GM23338 (cell line): Measurements from ENCODE around the gene PTOV1.

Experiments used
- CREB1 ChIP-seq: fragments of 250-450 bp; sonication (Bioruptor Pico); IDR thresholded peaks from 2 replicates; pipeline ENCODE4 v1.5.0; 2020; ENCODE audit warnings: low read depth, mild to moderate bottlenecking, moderate library complexity
- EZH2 ChIP-seq: fragments of 200-600 bp; sonication (generic); IDR thresholded peaks from one replicate; pipeline ENCODE4 v1.8.0; 2017; ENCODE audit warnings: antibody characterized with exemption, mild to moderate bottlenecking, low read depth; ENCODE audit not compliant: unreplicated experiment
- EZH2phosphoT487 ChIP-seq: fragments of 200-600 bp; sonication (generic); IDR thresholded peaks from one replicate; pipeline ENCODE4 v1.8.1; 2018; ENCODE audit warnings: antibody characterized with exemption; ENCODE audit not compliant: unreplicated experiment
- NANOG ChIP-seq: IDR thresholded peaks from 2 replicates; pipeline ENCODE4 v1.6.1; 2016; ENCODE audit warnings: antibody characterized with exemption, borderline replicate concordance
- POLR2AphosphoS5 ChIP-seq: IDR thresholded peaks from 2 replicates; pipeline ENCODE4 v1.6.1; 2016; ENCODE audit warnings: antibody characterized with exemption, low read depth
- STAT1 ChIP-seq: IDR thresholded peaks from one replicate; pipeline ENCODE4 v1.6.1; 2016; ENCODE audit warnings: antibody characterized with exemption; ENCODE audit not compliant: unreplicated experiment
- ZNF114 ChIP-seq: fragments of 250-450 bp; sonication (Bioruptor Pico); IDR thresholded peaks from 2 replicates; pipeline ENCODE4 v1.5.0; 2020; ENCODE audit warnings: mild to moderate bottlenecking, moderate library complexity
- TF ChIP-seq, protein P1 (sequence below), 2 experiments: fragments of 200-600 bp in 1 of 2; sonication (generic) in 1 of 2; conservative IDR thresholded peaks; 2 replicates each; pipeline versions ENCODE4 v1.5.1 to v1.6.1; 2016 to 2017; ENCODE audit warnings: antibody characterized with exemption in 2 of 2, low read depth in 2 of 2, mild to moderate bottlenecking in 2 of 2, moderate library complexity in 1 of 2
- TF ChIP-seq, protein P2 (sequence below): IDR thresholded peaks from one replicate; pipeline ENCODE4 v1.6.1; 2018; ENCODE audit warnings: antibody characterized with exemption; ENCODE audit not compliant: unreplicated experiment

DNA sequence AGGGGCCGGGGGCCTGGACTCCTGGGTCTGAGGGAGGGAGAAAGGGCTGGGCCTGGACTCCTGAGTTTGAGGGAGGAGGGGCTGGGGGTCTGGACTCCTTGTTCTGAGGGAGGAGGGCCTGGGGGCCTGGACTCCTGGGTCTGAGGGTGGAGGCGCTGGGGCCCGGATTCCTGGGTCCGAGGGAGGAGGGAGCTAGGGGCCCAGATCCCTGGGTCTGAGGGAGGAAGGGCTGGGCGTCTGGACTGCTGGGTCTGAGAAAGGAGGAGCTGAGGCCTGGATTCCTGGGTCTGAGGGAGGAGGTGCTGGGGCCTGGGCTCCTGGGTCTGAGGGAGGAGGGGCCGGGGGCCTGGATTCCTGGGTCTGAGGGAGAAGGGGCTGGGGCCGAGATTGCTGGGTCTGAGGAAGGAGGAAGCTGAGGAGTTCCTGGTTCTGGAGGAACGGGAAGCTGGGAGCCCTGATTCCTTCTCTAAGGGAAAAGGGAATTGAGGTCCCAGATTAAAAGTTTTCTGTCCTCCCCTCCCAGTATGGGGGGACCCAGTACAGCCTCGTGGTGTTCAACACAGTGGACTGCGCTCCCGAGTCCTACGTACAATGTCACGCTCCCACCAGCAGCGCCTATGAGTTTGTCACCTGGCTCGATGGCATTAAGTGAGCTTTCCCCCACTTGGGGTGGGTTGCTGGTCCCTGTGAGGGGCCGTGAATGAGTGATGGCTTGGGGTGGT, 32.1 kb upstream of the PTOV1 start:
- TF ChIP-seq POLR2AphosphoS5 (no peak), EZH2 (no peak), EZH2phosphoT487 (no peak), NANOG (no peak), CREB1 (CRISPR knock-in tag) (no peak), STAT1 (no peak), ZNF114 (CRISPR knock-in tag) (no peak)
- TF ChIP-seq, protein P1, sequence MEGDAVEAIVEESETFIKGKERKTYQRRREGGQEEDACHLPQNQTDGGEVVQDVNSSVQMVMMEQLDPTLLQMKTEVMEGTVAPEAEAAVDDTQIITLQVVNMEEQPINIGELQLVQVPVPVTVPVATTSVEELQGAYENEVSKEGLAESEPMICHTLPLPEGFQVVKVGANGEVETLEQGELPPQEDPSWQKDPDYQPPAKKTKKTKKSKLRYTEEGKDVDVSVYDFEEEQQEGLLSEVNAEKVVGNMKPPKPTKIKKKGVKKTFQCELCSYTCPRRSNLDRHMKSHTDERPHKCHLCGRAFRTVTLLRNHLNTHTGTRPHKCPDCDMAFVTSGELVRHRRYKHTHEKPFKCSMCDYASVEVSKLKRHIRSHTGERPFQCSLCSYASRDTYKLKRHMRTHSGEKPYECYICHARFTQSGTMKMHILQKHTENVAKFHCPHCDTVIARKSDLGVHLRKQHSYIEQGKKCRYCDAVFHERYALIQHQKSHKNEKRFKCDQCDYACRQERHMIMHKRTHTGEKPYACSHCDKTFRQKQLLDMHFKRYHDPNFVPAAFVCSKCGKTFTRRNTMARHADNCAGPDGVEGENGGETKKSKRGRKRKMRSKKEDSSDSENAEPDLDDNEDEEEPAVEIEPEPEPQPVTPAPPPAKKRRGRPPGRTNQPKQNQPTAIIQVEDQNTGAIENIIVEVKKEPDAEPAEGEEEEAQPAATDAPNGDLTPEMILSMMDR (conservative IDR thresholded peaks at IDR 0.05; ENCODE audit: low read depth in 2 of 2), result no peak
- TF ChIP-seq, protein P2, sequence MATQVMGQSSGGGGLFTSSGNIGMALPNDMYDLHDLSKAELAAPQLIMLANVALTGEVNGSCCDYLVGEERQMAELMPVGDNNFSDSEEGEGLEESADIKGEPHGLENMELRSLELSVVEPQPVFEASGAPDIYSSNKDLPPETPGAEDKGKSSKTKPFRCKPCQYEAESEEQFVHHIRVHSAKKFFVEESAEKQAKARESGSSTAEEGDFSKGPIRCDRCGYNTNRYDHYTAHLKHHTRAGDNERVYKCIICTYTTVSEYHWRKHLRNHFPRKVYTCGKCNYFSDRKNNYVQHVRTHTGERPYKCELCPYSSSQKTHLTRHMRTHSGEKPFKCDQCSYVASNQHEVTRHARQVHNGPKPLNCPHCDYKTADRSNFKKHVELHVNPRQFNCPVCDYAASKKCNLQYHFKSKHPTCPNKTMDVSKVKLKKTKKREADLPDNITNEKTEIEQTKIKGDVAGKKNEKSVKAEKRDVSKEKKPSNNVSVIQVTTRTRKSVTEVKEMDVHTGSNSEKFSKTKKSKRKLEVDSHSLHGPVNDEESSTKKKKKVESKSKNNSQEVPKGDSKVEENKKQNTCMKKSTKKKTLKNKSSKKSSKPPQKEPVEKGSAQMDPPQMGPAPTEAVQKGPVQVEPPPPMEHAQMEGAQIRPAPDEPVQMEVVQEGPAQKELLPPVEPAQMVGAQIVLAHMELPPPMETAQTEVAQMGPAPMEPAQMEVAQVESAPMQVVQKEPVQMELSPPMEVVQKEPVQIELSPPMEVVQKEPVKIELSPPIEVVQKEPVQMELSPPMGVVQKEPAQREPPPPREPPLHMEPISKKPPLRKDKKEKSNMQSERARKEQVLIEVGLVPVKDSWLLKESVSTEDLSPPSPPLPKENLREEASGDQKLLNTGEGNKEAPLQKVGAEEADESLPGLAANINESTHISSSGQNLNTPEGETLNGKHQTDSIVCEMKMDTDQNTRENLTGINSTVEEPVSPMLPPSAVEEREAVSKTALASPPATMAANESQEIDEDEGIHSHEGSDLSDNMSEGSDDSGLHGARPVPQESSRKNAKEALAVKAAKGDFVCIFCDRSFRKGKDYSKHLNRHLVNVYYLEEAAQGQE, result no peak
